Mucosa of descending colon (tissue), 3 donors: ENCODE measurements around the gene DNAH3. TPM values are rescaled to one million over a fixed set of nuclear protein-coding genes. Genes with fewer than 3 reads are reported as not detected.

Experiments used
- ATAC-seq: fragments of 200-7000 bp; cut with Tn5 transposase; one replicate; pipeline ENCODE4 v1.9.1; 2020; ENCODE audit warnings: mild to moderate bottlenecking, moderate library complexity
- DNase-seq, 3 donors: peaks; one replicate each; pipeline ENCODE4 v3.0.0-alpha.2; 2020
- H3K36me3 ChIP-seq: fragments of 200-600 bp; one replicate; pipeline ENCODE4 v1.8.0; 2021; ENCODE audit warnings: low read depth, mild to moderate bottlenecking
- H3K4me1 ChIP-seq: fragments of 200-600 bp; one replicate; pipeline ENCODE4 v1.8.0; 2021; ENCODE audit warnings: low read depth, mild to moderate bottlenecking
- H3K4me3 ChIP-seq: fragments of 200-600 bp; one replicate; pipeline ENCODE4 v1.8.0; 2021; ENCODE audit warnings: mild to moderate bottlenecking
- H3K9me3 ChIP-seq: fragments of 200-600 bp; one replicate; pipeline ENCODE4 v1.8.0; 2021; ENCODE audit warnings: mild to moderate bottlenecking
- intact Hi-C, 2 donors: fragments of 100-400 bp; cut with DNase I in 1 of 2; cut with micrococcal nuclease in 1 of 2; formaldehyde crosslinking; loops; one replicate each; pipeline versions ENCODE4 v1.11.0 to v1.11.1; 2022; cut with DNase I, micrococcal nuclease
- total RNA-seq, 3 donors: library from RNA; stranded (reverse); fragmentation: NEBNext Ultra II Directional in 2 of 3; extraction: Animal tissue kit (Norgen Biotek cat#: 25700) in 2 of 3; gene quantifications; one replicate each; pipeline versions ENCODE4 v1.2.1 to v1.2.4, GENCODE V29; 2021 to 2023
- TF ChIP-seq, protein P1 (sequence below): fragments of 200-600 bp; IDR thresholded peaks from one replicate; pipeline ENCODE4 v1.8.0; 2022; ENCODE audit warnings: antibody characterized with exemption, mild to moderate bottlenecking
- donor health status: DM: no; HTN: no; CAD: no; lungs with moderate emphysema.
- donor health status: DM: no; HTN: no; CAD: no.
- donor health status: DM: no; HTN: yes; CAD: no.

The DNAH3 gene
- total RNA-seq, 3 donors from 2014 or later, result 2.2 to 6.4 (median 2.9) TPM

DNA sequence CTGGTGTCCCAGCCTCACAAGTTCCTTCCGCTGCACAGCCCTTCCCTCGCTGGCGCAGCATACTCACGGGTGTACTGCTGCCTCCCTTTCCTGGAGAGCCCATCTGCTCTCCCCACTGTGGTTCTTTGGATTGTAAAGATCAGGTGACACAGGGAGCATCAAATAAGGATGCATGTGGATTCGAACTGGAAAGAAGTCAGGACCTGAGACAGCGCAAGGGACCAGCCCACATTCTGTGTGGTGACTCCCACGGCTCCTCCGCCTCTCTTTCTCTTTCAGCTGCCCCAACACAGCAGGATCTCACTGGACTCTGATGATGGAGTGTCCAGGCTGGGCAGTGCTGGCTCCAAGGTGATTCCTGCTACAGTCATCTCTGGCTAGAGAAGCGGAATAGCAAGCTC lies 15.9 kb upstream of the DNAH3 start:
- intact Hi-C loops, result no loop called here
- no peak for DNase-seq
- Histone ChIP-seq H3K4me3 (no peak overlapping the region), H3K36me3 (no peaks in the 10 kb centered on the region), H3K9me3 (no peaks in the 10 kb centered on the region), H3K4me1 (no peaks in the 10 kb centered on the region)
- ATAC-seq, result no peak
- TF ChIP-seq, protein P1, sequence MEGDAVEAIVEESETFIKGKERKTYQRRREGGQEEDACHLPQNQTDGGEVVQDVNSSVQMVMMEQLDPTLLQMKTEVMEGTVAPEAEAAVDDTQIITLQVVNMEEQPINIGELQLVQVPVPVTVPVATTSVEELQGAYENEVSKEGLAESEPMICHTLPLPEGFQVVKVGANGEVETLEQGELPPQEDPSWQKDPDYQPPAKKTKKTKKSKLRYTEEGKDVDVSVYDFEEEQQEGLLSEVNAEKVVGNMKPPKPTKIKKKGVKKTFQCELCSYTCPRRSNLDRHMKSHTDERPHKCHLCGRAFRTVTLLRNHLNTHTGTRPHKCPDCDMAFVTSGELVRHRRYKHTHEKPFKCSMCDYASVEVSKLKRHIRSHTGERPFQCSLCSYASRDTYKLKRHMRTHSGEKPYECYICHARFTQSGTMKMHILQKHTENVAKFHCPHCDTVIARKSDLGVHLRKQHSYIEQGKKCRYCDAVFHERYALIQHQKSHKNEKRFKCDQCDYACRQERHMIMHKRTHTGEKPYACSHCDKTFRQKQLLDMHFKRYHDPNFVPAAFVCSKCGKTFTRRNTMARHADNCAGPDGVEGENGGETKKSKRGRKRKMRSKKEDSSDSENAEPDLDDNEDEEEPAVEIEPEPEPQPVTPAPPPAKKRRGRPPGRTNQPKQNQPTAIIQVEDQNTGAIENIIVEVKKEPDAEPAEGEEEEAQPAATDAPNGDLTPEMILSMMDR, result no peak

GRCh38 chr16:21164521-21165168 lies 14.0 kb upstream of the DNAH3 start:
- DNase-seq (no peak), ATAC-seq (no peak)
- Histone ChIP-seq H3K9me3 (no peaks in the 10 kb centered on the region), H3K4me1 (peaks cover 2% of the 10 kb centered on the region), H3K4me3 (no peak overlapping the region), H3K36me3 (no peaks in the 10 kb centered on the region)
- intact Hi-C loops, result no loop called here
- TF ChIP-seq, protein P1, result no peak

DNA sequence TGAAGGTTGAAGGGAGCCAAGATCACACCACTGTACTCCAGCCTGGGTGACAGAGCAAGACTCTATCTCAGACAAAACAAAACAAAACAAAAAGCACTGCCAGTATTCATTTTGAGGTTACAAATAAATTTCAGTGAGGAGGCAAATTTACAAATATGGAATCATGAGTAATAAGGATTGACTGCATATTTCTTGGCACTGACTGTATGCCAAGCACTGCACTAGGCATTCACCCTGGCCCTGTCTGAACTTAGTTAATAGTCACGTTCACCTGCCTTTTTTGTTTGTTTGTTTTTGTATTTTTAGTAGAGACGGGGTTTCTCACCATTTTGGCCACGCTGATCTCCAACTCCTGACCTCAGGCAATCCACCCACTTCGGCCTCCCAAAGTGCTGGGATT lies 12.9 kb upstream of the DNAH3 start:
- Histone ChIP-seq H3K4me3 (no peak overlapping the region), H3K9me3 (no peaks in the 10 kb centered on the region), H3K36me3 (no peaks in the 10 kb centered on the region), H3K4me1 (peaks cover 3% of the 10 kb centered on the region)
- ATAC-seq, result no peak
- TF ChIP-seq, protein P1, result no peak
- intact Hi-C loops, result no loop called here
- DNase-seq, result no peak

DNA sequence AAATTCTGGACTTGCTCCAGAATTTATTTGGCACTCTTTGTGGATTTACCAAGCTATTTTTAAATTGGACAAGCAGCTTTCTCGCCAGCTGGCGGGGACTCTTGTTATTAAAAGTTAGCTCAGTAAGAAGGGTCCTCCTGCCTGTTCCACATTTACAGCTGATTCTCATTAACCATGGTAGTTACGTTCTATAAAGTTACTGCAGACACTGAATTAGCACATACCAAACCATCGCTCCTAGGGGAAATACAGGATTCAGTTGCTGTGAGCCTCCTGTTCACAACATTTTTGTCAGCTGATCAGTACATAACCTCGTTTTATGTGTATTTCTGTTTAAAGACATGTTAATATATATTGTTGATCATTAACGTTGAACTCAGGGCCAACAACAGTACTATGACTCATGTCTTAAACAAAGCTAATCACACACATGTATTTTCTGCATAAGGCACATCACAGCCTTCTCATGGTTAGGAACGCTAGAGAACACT lies 12.1 kb upstream of the DNAH3 start:
- ATAC-seq (no peak), DNase-seq (no peak)
- Histone ChIP-seq H3K9me3 (no peaks in the 10 kb centered on the region), H3K36me3 (no peaks in the 10 kb centered on the region), H3K4me3 (no peak overlapping the region), H3K4me1 (peaks cover 9% of the 10 kb centered on the region)
- TF ChIP-seq, protein P1, result no peak
- intact Hi-C loops, result no loop called here

GRCh38 chr16:21161211-21161610 lies 10.6 kb upstream of the DNAH3 start:
- Histone ChIP-seq H3K9me3 (no peaks in the 10 kb centered on the region), H3K4me3 (no peak overlapping the region), H3K4me1 (peaks cover 17% of the 10 kb centered on the region), H3K36me3 (no peaks in the 10 kb centered on the region)
- intact Hi-C loops, result no loop called here
- ATAC-seq, result no peak
- TF ChIP-seq, protein P1, result no peak
- no peak for DNase-seq
